Right lobe of liver (tissue), 6 donors: ENCODE results near the gene KANK3. TPM values are rescaled to one million over a fixed set of nuclear protein-coding genes. Genes with fewer than 3 reads are reported as not detected.
"Not testable (repeated sequence)": the region's sequence is repeated elsewhere in the genome, so short reads cannot be mapped to it uniquely, and the experiment has no call there.

Source experiments
- ATAC-seq, 4 donors: fragments of 200-7000 bp; cut with Tn5 transposase; one replicate each; pipeline ENCODE4 v1.9.1; 2020; ENCODE audit warnings: mild to moderate bottlenecking in 4 of 4, moderate library complexity in 4 of 4
- DNase-seq, 3 donors: peaks; one replicate each; pipeline ENCODE4 v3.0.0-alpha.2; 2020
- H3K27ac ChIP-seq, 3 donors: fragments of 200-600 bp; one replicate each; pipeline ENCODE4 v1.8.0; 2022
- H3K27me3 ChIP-seq, 2 donors: fragments of 200-600 bp; one replicate each; pipeline ENCODE4 v1.8.0; 2022
- H3K36me3 ChIP-seq, 4 donors: fragments of 200-600 bp; sonication (generic) in 1 of 4; one replicate each; pipeline versions ENCODE4 v1.5.1 to v1.8.0; 2017 to 2022; ENCODE audit warnings: control low read depth in 1 of 4
- H3K4me1 ChIP-seq, 4 donors: fragments of 200-600 bp; sonication (generic) in 1 of 4; one replicate each; pipeline versions ENCODE4 v1.5.1 to v1.8.0; 2017 to 2022; ENCODE audit warnings: control low read depth in 1 of 4
- H3K4me3 ChIP-seq, 3 donors: fragments of 200-600 bp; one replicate each; pipeline ENCODE4 v1.8.0; 2022
- H3K9me3 ChIP-seq, 4 donors: fragments of 200-600 bp; sonication (generic) in 1 of 4; one replicate each; pipeline versions ENCODE4 v1.5.1 to v1.8.0; 2017 to 2022; ENCODE audit warnings: control low read depth in 1 of 4
- POLR2A ChIP-seq: fragments of 450-650 bp; IDR thresholded peaks from one replicate; pipeline ENCODE4 v1.6.1; 2017; ENCODE audit warnings: antibody characterized with exemption, mild to moderate bottlenecking
- WGBS: methylation state at CpG from one replicate; pipeline ENCODE4 v1.1.6; 2018; ENCODE audit warnings: low coverage, low lambda C conversion rate; ENCODE audit not compliant: insufficient coverage; ENCODE audit errors: missing lambda C conversion rate; 5-methylcytosine and 5-hydroxymethylcytosine counted together
- intact Hi-C, 2 donors: fragments of 100-400 bp; cut with DNase I; formaldehyde crosslinking; loops; one replicate each; pipeline versions ENCODE4 v1.11.2 to v1.14.1; 2022
- total RNA-seq, 6 experiments: library from RNA; depleted of rRNA in 2 of 6; stranded (reverse); fragments of >200 nt in 2 of 6; fragmentation: NEBNext Ultra II Directional in 3 of 6; extraction: Animal tissue kit (Norgen Biotek cat#: 25700) in 3 of 6; gene quantifications; one replicate each; pipeline versions ENCODE4 v1.1.0 to v1.2.4, GENCODE V29; 2016 to 2023
- TF ChIP-seq, protein P1 (sequence below), 4 donors: fragments of 200-600 bp in 3 of 4; fragments of 450-650 bp in 1 of 4; IDR thresholded peaks; one replicate each; pipeline versions ENCODE4 v1.5.1 to v1.8.0; 2016 to 2022; ENCODE audit warnings: antibody characterized with exemption in 4 of 4, mild to moderate bottlenecking in 2 of 4
- donor health status: DM: no; HTN: yes; CAD: no.
- donor health status: DM: no; HTN: no; CAD: no.
- donor health status: DM: no; HTN: no; CAD: no.
- donor health status: DM: no; HTN: yes; CAD: no.
- donor health status: DM: no; HTN: yes; CAD: no.

The KANK3 gene
- total RNA-seq, 6 experiments from 2014 or later = 2.9 to 6.0 (median 4.2) TPM

DNA sequence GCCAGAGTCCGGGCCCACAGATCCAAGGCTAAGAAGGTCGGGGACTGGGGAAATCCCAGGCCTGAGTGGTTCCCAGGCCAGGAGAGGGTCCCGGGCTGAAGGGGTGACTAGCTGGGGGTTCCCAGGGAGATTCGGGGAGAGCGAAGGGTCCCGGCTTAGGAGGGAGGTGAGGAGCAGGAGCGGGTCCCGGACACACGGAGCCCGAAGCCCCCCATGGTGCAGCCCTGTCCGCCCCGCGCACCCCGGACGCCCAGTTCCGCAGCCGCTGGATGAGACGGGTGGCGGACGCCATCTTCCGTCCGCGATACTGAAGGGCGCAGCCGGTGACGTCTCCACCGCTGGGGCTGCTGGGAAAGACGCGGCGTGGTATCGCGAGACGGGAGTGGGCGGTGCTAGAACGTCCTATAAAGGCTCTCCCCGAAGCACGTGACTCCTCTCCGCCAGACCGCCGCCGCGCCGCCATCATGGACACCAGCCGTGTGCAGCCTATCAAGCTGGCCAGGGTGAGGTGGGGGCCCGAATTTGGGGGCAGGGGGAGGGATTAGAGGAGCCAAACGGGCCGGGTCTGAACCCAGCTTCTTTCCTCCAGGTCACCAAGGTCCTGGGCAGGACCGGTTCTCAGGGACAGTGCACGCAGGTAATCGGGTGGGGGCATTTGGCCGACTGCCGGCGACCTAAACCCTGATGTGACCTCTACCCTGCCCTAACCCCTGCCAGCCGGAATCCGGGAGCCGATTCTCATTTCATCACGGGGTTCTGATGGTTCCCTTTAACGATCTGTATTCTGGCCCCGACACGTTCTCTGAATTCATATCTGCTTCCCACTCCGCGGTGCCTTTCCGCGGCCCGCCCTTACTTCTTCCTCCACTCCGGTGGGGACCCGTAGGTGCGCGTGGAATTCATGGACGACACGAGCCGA is 21.7 kb downstream of the KANK3 start, which contains the start of the genes NDUFA7 and RPS28:
NDUFA7 (minus strand) TSS at position 309 of the 919 bp plus-strand sequence; CDS start at position 292, 17 bp downstream.
RPS28 (plus strand) TSS at position 430 of the 919 bp plus-strand sequence; CDS start at position 465, 35 bp downstream.
- intact Hi-C loops = loop anchor here in 1 of 2 donors (10.0 kb wide), 1 partner anchor 193 kb away; the partner anchor contains the start of gene ZNF414
- Histone ChIP-seq H3K27ac (peak within 1 kb of the TSS; percentile 83 to 91 (median 89)), H3K9me3 (no peaks in the 10 kb centered on the region), H3K27me3 (no peaks in the 10 kb centered on the region), H3K4me3 (peak within 1 kb of the TSS; percentile 75 to 92 (median 88)), H3K4me1 (peaks cover 0 to 31% (median 6%) of the 10 kb centered on the region in 4 donors), H3K36me3 (peaks cover 0 to 16% (median 7%) of the 10 kb centered on the region in 4 donors)
- 0% methylated on average over 12 of the region's 72 CpGs for WGBS
- peak; percentile 88 to 96 (median 92) for ATAC-seq
- DNase-seq = peak; percentile 96 to 98 (median 97)
- TF ChIP-seq POLR2A = peak; percentile 92
- TF ChIP-seq, protein P1, sequence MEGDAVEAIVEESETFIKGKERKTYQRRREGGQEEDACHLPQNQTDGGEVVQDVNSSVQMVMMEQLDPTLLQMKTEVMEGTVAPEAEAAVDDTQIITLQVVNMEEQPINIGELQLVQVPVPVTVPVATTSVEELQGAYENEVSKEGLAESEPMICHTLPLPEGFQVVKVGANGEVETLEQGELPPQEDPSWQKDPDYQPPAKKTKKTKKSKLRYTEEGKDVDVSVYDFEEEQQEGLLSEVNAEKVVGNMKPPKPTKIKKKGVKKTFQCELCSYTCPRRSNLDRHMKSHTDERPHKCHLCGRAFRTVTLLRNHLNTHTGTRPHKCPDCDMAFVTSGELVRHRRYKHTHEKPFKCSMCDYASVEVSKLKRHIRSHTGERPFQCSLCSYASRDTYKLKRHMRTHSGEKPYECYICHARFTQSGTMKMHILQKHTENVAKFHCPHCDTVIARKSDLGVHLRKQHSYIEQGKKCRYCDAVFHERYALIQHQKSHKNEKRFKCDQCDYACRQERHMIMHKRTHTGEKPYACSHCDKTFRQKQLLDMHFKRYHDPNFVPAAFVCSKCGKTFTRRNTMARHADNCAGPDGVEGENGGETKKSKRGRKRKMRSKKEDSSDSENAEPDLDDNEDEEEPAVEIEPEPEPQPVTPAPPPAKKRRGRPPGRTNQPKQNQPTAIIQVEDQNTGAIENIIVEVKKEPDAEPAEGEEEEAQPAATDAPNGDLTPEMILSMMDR (IDR thresholded peaks at IDR 0.05) = peak; percentile 24 to 45 (median 28)

DNA sequence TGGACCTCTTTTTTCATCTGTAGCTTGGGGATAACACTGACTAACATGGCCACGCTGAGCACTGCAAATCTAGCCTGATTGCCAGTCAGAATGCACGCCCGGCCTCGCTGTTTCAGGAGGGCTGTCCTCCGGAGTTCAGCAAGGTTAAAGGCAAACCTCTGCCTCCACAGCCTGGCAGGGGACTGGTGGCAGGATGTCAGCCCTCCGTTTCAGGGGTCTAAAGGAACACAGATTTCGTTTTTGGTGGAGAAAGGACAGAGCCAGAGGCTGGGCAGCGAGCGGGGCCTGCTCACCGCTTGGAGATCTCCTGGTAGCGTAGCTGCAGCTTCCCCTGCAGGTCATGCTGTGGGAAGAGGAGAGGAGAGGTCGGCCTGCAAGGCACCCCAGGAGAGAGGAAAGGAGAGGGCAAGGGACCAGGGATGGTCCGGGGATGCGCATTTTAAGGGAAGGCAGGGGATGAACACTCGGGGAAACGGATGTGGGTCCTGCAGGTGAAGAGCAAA is 22.4 kb downstream of the KANK3 start:
- Histone ChIP-seq H3K36me3 (peaks cover under 1 to 18% (median 10%) of the 10 kb centered on the region in 4 donors), H3K27me3 (no peaks in the 10 kb centered on the region), H3K4me1 (peaks cover 0 to 31% (median 6%) of the 10 kb centered on the region in 4 donors), H3K27ac (peak overlapping the region; percentile 83 to 91 (median 89)), H3K4me3 (peak overlapping the region; percentile 75 to 92 (median 88)), H3K9me3 (no peaks in the 10 kb centered on the region)
- TF ChIP-seq, protein P1 (IDR thresholded peaks at IDR 0.05) = no peak
- no peak for TF ChIP-seq POLR2A
- peak in 3 of 4 donors; percentile 1 to 8 (median 2) for ATAC-seq
- DNase-seq = no peak
- intact Hi-C loops = loop anchor here in 1 of 2 donors (10.0 kb wide), 1 partner anchor 194 kb away; the partner anchor contains the start of gene ZNF414
- 0% methylated on average over 12 of the region's 16 CpGs for WGBS

DNA sequence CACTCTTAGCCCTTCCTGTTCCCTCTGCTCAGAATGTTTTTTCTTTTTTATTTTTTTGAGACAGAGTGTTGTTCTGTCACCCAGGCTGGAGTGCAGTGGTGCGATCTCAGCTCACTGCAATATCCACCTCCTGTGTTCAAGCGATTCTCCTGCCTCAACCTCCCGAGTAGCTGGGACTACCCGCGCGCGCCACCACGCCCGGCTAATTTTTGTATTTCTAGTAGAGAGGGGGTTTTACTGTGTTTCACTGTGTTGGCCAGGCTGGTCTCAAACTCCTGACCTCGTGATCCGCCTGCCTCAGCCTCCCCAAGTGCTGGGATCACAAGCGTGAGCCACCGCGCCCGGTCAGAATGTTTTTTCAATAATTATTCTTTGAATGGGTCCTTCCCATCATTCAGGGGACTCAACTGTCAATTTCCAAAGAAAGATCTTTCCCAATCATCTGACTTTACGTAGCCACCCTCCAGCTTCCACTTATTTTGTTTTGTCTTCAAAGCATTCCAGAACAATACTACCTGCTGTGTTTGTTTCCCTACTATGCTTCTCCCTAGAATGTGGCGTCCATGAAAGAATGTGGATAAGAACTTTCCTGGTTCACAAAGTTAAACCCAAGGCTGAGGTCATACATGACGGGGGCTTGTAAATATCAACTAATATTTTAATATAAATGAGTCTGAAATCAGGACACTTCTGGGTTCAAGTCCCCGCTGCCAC is 23.1 kb downstream of the KANK3 start:
- Histone ChIP-seq H3K36me3 (peaks cover 5 to 23% (median 13%) of the 10 kb centered on the region in 4 donors), H3K4me1 (peaks cover 0 to 30% (median 6%) of the 10 kb centered on the region in 4 donors), H3K27ac (peak overlapping the region in 1 of 3 donors; percentile 89), H3K9me3 (no peaks in the 10 kb centered on the region), H3K27me3 (no peaks in the 10 kb centered on the region), H3K4me3 (peak overlapping the region; percentile 75 to 92 (median 88))
- DNase-seq (no peak), ATAC-seq (no peak)
- WGBS = 81% methylated on average over 17 of the region's 19 CpGs
- TF ChIP-seq, protein P1 (IDR thresholded peaks at IDR 0.05) = no peak
- TF ChIP-seq POLR2A = no peak
- intact Hi-C loops = loop anchor here in 1 of 2 donors (10.0 kb wide), 1 partner anchor 195 kb away; the partner anchor contains the start of gene ZNF414

DNA sequence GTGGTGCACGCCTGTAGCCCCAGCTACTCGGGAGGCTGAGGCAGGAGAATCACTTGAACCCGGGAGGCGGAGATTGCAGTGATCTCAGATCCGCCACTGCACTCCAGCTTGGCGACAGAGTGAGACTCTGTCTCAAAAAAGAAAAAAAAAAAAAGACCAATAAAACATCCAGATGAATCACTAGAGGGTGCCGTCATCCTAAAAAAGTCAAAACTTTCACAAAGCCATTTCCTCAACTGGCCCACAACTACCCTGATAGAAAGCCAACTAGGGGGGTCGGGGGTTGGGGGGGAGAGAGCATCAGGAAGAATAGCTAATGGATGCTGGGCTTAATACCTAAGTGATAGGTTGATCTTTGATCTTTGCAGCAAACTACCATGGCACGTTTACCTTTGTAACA is 24.2 kb downstream of the KANK3 start:
- DNase-seq, H3K27me3 ChIP-seq, H3K4me3 ChIP-seq, H3K9me3 ChIP-seq, H3K27ac ChIP-seq, intact Hi-C loops, ATAC-seq: not testable (repeated sequence)
- peaks cover 0 to 24% (median 6%) of the 10 kb centered on the region in 4 donors for H3K4me1 ChIP-seq
- 70% methylated on average over 9 of the region's 9 CpGs for WGBS
- H3K36me3 ChIP-seq = peaks cover 5 to 29% (median 15%) of the 10 kb centered on the region in 4 donors
